Activated naive CD4-positive, alpha-beta T cell treated with anti-CD3 and anti-CD28 coated beads, Interleukin-2, amount 50 U/mL, for 24 hours (primary cell): ENCODE results near the gene ARHGEF40.

ENCODE experiments used
- H3K27ac Mint-ChIP-seq: one replicate; pipeline ENCODE4 v1.8.0; 2021; ENCODE audit warnings: mild to moderate bottlenecking, mixed read lengths
- H3K27me3 Mint-ChIP-seq: one replicate; pipeline ENCODE4 v1.8.0; 2021; ENCODE audit warnings: mixed read lengths
- H3K36me3 Mint-ChIP-seq: one replicate; pipeline ENCODE4 v1.8.0; 2021; ENCODE audit warnings: mixed read lengths
- H3K4me1 Mint-ChIP-seq: one replicate; pipeline ENCODE4 v1.8.0; 2021; ENCODE audit warnings: mixed read lengths
- H3K4me3 Mint-ChIP-seq: one replicate; pipeline ENCODE4 v1.8.0; 2021; ENCODE audit warnings: mild to moderate bottlenecking, mixed read lengths
- H3K9me3 Mint-ChIP-seq: one replicate; pipeline ENCODE4 v1.8.0; 2021; ENCODE audit warnings: mixed read lengths

Gene ARHGEF40

DNA sequence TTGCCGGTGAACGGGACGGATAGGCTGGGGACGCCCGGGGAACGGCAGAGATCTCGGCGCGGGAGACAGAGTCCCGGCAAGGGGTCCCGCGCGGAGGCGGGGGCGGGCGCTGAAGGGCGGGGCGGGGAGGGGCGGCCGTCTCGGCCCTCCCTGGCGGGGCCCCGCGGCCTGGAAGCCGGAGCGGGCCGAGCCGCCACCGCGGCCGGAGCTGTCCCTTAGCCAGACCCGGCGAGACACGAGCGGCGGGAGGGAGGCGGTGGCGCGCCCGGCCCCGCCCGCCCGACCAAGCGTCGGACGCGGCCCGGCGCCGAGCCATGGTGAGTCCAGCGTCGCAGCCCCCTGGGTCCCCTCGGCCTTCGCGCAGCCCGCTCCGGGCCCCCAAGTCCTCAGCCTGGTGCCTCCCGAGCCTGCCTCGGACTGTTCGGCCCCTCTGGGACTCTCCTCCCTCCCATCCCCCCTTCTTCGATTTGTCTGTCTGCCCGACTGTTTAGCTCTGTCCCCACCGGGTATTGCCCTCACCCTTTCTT is at the start of gene ARHGEF40:
ARHGEF40 (plus strand) TSS at position 222 of the 527 bp plus-strand sequence; CDS start at position 315, 93 bp downstream.
- peaks cover 44% of the 10 kb centered on the region for H3K27me3 Mint-ChIP-seq
- H3K36me3 Mint-ChIP-seq = no peaks in the 10 kb centered on the region
- peak within 1 kb of the TSS; percentile 85 for H3K4me3 Mint-ChIP-seq
- H3K27ac Mint-ChIP-seq = peak within 1 kb of the TSS; percentile 41
- peaks cover 27% of the 10 kb centered on the region for H3K4me1 Mint-ChIP-seq
- no peaks in the 10 kb centered on the region for H3K9me3 Mint-ChIP-seq

- no peaks in the 10 kb centered on the region for H3K9me3 Mint-ChIP-seq
Observed at GRCh38 chr14:21020977-21021545, 49.0 kb upstream of the ARHGEF40 start.

GRCh38 chr14:21022686-21023085 is 47.4 kb upstream of the ARHGEF40 start:
- peak overlapping the region; percentile 42 for H3K4me3 Mint-ChIP-seq
- peaks cover 3% of the 10 kb centered on the region for H3K36me3 Mint-ChIP-seq
- H3K27ac Mint-ChIP-seq = no peak overlapping the region
- H3K27me3 Mint-ChIP-seq = no peaks in the 10 kb centered on the region
- no peaks in the 10 kb centered on the region for H3K9me3 Mint-ChIP-seq
- peaks cover 16% of the 10 kb centered on the region for H3K4me1 Mint-ChIP-seq

More at GRCh38 chr14:21020977-21021545, 49.0 kb upstream of the ARHGEF40 start:
- H3K4me1 Mint-ChIP-seq = peaks cover 16% of the 10 kb centered on the region
- H3K4me3 Mint-ChIP-seq = no peak overlapping the region
- peaks cover 3% of the 10 kb centered on the region for H3K36me3 Mint-ChIP-seq
- H3K27me3 Mint-ChIP-seq = no peaks in the 10 kb centered on the region
- H3K27ac Mint-ChIP-seq = no peak overlapping the region

DNA sequence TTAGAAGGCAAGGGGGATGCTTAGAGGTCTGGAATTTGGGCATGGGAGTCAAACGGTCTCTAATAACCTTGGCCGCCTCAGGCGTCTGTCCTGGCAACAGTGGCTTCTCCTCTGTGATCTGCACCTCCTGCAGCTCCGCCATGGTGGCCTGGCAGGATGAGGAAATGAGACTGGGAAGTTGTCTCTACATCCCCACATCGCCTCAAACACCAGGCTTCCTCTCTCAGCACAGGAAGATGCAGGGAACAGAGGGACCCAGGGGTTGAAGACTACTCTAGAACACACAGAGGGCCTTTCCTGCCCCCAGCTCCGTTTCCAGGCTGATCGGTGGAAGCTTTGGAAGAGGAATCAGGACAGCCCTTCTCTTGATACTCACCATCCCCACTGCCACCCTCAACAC is 46.9 kb upstream of the ARHGEF40 start:
- H3K27ac Mint-ChIP-seq = no peak overlapping the region
- peak overlapping the region; percentile 42 for H3K4me3 Mint-ChIP-seq
- H3K4me1 Mint-ChIP-seq = peaks cover 16% of the 10 kb centered on the region
- no peaks in the 10 kb centered on the region for H3K27me3 Mint-ChIP-seq
- H3K9me3 Mint-ChIP-seq = no peaks in the 10 kb centered on the region
- H3K36me3 Mint-ChIP-seq = peaks cover 3% of the 10 kb centered on the region

DNA sequence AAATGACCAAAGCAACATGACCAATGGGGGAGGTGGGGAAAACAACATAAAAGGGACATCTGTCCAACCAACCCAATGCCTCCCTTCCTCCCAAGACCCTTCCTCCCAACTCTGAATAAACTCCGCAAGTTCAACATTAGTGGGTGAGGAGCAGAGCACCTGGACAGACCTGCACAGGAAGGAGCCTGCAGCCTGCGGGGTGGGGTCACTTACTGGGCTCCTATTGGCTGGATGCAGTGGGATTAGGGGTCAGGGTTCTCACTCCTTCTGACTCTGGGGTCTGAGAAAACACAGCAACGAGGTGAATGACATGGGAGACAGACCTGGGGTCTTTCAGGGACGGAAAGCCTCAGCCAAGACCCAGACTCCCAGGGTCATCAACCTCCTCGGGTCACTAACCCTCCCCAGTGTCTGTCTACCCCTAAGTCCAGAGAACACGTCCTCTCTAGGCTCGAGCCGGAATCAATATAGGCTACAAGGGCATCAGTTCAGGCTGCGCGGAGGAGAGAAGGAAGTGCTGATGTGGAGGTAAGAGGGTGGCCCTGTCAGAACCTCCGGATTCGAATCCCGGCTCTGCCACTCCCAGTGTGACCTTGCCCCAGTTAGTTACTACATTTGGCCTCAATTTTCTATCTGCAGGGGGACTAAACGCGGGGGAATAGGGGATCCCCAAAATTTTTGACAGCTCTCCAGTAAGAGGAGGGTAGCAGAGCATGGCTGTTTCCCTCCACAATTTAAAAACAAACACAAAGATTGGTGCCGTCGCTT is 46.1 kb upstream of the ARHGEF40 start:
- H3K36me3 Mint-ChIP-seq = peaks cover 3% of the 10 kb centered on the region
- no peak overlapping the region for H3K27ac Mint-ChIP-seq
- peak overlapping the region; percentile 86 for H3K4me3 Mint-ChIP-seq
- no peaks in the 10 kb centered on the region for H3K27me3 Mint-ChIP-seq
- no peaks in the 10 kb centered on the region for H3K9me3 Mint-ChIP-seq
- H3K4me1 Mint-ChIP-seq = peaks cover 16% of the 10 kb centered on the region

DNA sequence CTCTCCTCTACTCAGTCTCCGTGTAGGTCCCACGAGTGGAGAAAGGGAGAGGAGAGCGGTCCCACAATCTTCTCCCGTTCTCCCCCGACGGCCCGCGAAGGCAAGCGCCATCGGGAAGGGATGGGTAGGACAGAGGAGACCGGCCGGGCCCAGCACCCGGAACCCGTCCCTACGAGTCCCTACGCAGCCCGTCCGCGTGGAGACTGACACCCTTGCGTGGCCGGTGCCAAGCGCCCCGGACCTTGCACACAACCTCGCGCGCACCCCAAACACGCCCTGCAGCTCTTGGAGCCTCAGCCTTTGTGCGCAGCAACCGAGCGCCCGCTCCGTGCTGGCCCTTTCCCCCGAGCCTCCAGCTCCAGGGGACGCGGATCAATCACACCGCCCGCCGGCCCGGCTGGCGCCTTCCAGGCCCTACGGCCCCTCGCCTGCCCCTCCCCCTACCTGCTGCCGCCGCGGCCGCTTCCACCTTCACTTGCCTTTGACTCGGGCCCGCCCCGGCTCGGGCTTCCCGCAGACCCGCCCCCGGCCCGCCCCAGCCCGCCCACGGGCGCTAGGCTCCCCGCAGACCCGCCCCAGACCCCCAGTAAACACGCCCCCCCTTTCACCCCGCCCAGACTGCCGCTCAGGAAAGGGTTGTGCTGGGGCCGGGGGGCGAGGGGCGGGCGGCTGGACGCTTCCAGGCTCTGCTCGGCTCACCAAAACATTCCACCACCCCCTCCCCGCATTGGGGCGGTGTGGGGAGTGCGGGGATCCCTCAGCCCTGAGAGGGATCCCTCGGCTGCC is 45.3 kb upstream of the ARHGEF40 start, which contains the start of gene NDRG2:
NDRG2 (minus strand) TSS at position 477 of the 786 bp plus-strand sequence. CDS start 1,746 bp downstream, outside the sequence.
- H3K27ac Mint-ChIP-seq = no peak within 1 kb of the TSS

GRCh38 chr14:21025371-21026273 is 44.5 kb upstream of the ARHGEF40 start:
- Mint-ChIP-seq H3K27ac (no peak overlapping the region), H3K36me3 (no peaks in the 10 kb centered on the region), H3K9me3 (no peaks in the 10 kb centered on the region), H3K4me1 (peaks cover 16% of the 10 kb centered on the region), H3K4me3 (peak overlapping the region; percentile 86), H3K27me3 (no peaks in the 10 kb centered on the region)

More for the DNA sequence above, 45.3 kb upstream of the ARHGEF40 start, which contains the start of gene NDRG2:
- H3K36me3 Mint-ChIP-seq = no peaks in the 10 kb centered on the region
- no peaks in the 10 kb centered on the region for H3K27me3 Mint-ChIP-seq
- no peaks in the 10 kb centered on the region for H3K9me3 Mint-ChIP-seq
- peak within 1 kb of the TSS; percentile 86 for H3K4me3 Mint-ChIP-seq
- peaks cover 16% of the 10 kb centered on the region for H3K4me1 Mint-ChIP-seq

GRCh38 chr14:21026274-21026987 is 43.7 kb upstream of the ARHGEF40 start:
- no peak overlapping the region for H3K27ac Mint-ChIP-seq
- no peaks in the 10 kb centered on the region for H3K27me3 Mint-ChIP-seq
- no peak overlapping the region for H3K4me3 Mint-ChIP-seq
- peaks cover 16% of the 10 kb centered on the region for H3K4me1 Mint-ChIP-seq
- no peaks in the 10 kb centered on the region for H3K36me3 Mint-ChIP-seq
- no peaks in the 10 kb centered on the region for H3K9me3 Mint-ChIP-seq

DNA sequence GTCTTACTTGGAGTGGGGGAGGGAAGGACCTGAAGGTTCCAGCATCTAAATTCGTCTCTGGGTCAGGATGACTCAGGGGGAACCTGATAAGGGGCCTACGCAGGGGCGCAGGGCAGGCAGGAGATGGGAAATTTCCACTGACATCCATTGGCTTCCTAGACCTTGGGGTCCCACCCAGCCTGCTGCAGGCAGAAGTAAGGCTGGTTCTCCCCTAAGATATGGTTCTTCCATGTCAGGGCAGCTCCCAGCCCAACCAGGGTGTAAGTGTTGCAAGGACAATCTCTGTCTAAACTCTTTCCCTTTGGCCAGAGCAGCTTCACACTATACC is 43.2 kb upstream of the ARHGEF40 start:
- Mint-ChIP-seq H3K9me3 (no peaks in the 10 kb centered on the region), H3K36me3 (no peaks in the 10 kb centered on the region), H3K4me1 (peaks cover 16% of the 10 kb centered on the region), H3K4me3 (no peak overlapping the region), H3K27ac (no peak overlapping the region), H3K27me3 (no peaks in the 10 kb centered on the region)

- Mint-ChIP-seq H3K4me1 (no peaks in the 10 kb centered on the region), H3K36me3 (no peaks in the 10 kb centered on the region), H3K27ac (no peak within 1 kb of the TSS), H3K9me3 (no peaks in the 10 kb centered on the region), H3K4me3 (no peak within 1 kb of the TSS), H3K27me3 (no peaks in the 10 kb centered on the region)
Observed at GRCh38 chr14:21029917-21030316, 40.2 kb upstream of the ARHGEF40 start, which contains the start of gene TPPP2. TSS of gene TPPP2 (plus strand) at chr14:21030217. CDS start at chr14:21030582, 365 bp downstream.

DNA sequence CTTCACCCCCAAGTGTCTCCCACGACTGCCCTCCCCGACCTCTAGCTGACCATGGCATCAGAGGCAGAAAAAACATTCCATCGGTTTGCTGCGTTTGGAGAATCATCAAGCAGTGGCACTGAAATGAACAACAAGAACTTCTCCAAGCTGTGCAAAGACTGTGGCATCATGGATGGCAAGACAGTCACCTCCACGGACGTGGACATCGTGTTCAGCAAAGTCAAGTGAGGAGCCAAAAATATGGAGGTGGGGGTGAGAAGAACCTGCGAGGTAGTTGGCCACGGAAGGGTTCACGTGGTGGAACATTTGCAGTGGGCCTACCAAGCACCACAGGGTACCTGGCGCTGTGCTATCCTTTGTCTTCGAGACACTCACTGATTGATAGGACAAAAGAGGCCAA is 39.6 kb upstream of the ARHGEF40 start:
- no peaks in the 10 kb centered on the region for H3K27me3 Mint-ChIP-seq
- no peak overlapping the region for H3K27ac Mint-ChIP-seq
- no peaks in the 10 kb centered on the region for H3K9me3 Mint-ChIP-seq
- H3K4me1 Mint-ChIP-seq = no peaks in the 10 kb centered on the region
- H3K36me3 Mint-ChIP-seq = no peaks in the 10 kb centered on the region
- no peak overlapping the region for H3K4me3 Mint-ChIP-seq

- Mint-ChIP-seq H3K9me3 (no peaks in the 10 kb centered on the region), H3K27ac (no peak overlapping the region), H3K4me3 (no peak overlapping the region), H3K36me3 (no peaks in the 10 kb centered on the region), H3K27me3 (no peaks in the 10 kb centered on the region), H3K4me1 (no peaks in the 10 kb centered on the region)
Observed at GRCh38 chr14:21032326-21033132, 37.6 kb upstream of the ARHGEF40 start.

- Mint-ChIP-seq H3K9me3 (no peaks in the 10 kb centered on the region), H3K27me3 (no peaks in the 10 kb centered on the region), H3K4me1 (no peaks in the 10 kb centered on the region), H3K36me3 (no peaks in the 10 kb centered on the region), H3K4me3 (no peak overlapping the region), H3K27ac (no peak overlapping the region)
Observed at GRCh38 chr14:21033133-21033698, 36.9 kb upstream of the ARHGEF40 start.
